Tibial nerve (tissue), 4 donors: ENCODE measurements around the gene NFS1. TPM values are rescaled to one million over a fixed set of nuclear protein-coding genes. Genes with fewer than 3 reads are reported as not detected.

Source experiments
- DNase-seq, 2 donors: peaks; one replicate each; pipeline ENCODE4 v3.0.0-alpha.2; 2019; ENCODE audit warnings: low spot score in 2 of 2
- H3K27ac ChIP-seq, 4 donors: fragments of 200-600 bp; sonication (generic) in 3 of 4; one replicate each; pipeline ENCODE4 v1.5.1; 2017 to 2019; ENCODE audit warnings: mild to moderate bottlenecking in 1 of 4
- H3K27me3 ChIP-seq, 2 donors: fragments of 200-600 bp; sonication (generic) in 1 of 2; one replicate each; pipeline versions ENCODE4 v1.5.1 to v1.6.0; 2017 to 2019
- H3K36me3 ChIP-seq, 3 donors: fragments of 200-600 bp; sonication (generic); one replicate each; pipeline ENCODE4 v1.5.1; 2018 to 2019
- H3K4me1 ChIP-seq, 4 donors: fragments of 200-600 bp; sonication (generic) in 3 of 4; one replicate each; pipeline ENCODE4 v1.5.1; 2017 to 2019
- H3K4me3 ChIP-seq, 4 donors: fragments of 200-600 bp; sonication (generic) in 3 of 4; one replicate each; pipeline ENCODE4 v1.5.1; 2017 to 2019; ENCODE audit warnings: mild to moderate bottlenecking in 1 of 4, moderate library complexity in 1 of 4
- H3K9me3 ChIP-seq, 4 donors: fragments of 200-600 bp; sonication (generic) in 3 of 4; one replicate each; pipeline ENCODE4 v1.5.1; 2017 to 2019
- EP300 ChIP-seq, 2 donors: sonication (generic); formaldehyde crosslinking; IDR thresholded peaks; one replicate each; pipeline ENCODE4 v1.6.1; 2017; ENCODE audit warnings: antibody characterized with exemption in 2 of 2, mild to moderate bottlenecking in 1 of 2
- POLR2A ChIP-seq, 2 donors: fragments of 450-650 bp; IDR thresholded peaks; one replicate each; pipeline ENCODE4 v1.6.1; 2017; ENCODE audit warnings: antibody characterized with exemption in 2 of 2, mild to moderate bottlenecking in 2 of 2, moderate library complexity in 2 of 2
- WGBS, 2 donors: methylation state at CpG; one replicate each; pipeline ENCODE4 v1.1.5; 2018; 5-methylcytosine and 5-hydroxymethylcytosine counted together
- total RNA-seq, 4 donors: library from RNA; depleted of rRNA; stranded (reverse); fragments of >200 nt; gene quantifications; one replicate each; pipeline ENCODE4 v1.1.0, GENCODE V29; 2016
- TF ChIP-seq, protein P1 (sequence below), 5 experiments: fragments of 200-600 bp in 3 of 5; fragments of 450-650 bp in 2 of 5; sonication (generic) in 3 of 5; IDR thresholded peaks; one replicate each; pipeline ENCODE4 v1.5.1; 2016 to 2019; ENCODE audit warnings: antibody characterized with exemption in 5 of 5, mild to moderate bottlenecking in 3 of 5, moderate library complexity in 2 of 5

Gene NFS1
- total RNA-seq, 4 donors from 2014 or later = 17.7 to 64.1 (median 34.5) TPM

DNA sequence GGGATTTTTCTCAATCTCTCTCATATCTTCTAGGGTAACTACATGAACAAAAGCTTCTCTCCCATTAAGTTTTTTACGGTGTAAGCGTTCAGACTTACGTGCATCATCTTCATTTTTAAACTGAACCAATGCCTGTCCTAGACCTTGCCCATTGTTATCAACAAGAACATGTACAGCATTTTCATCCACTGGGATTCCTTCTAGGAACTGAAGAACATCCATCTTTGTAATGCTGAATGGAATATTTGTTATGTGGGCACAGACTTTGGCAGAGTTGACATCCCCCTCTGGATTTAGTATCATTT lies 45.8 kb downstream of the NFS1 start:
- no peak overlapping the region for H3K4me3 ChIP-seq
- no peaks in the 10 kb centered on the region for H3K27me3 ChIP-seq
- DNase-seq = no peak
- 95 to 96% methylated on average over 3 of the region's 3 CpGs for WGBS, 2 donors
- peaks cover 0 to 75% (median 14%) of the 10 kb centered on the region in 4 donors for H3K4me1 ChIP-seq
- no peak overlapping the region for H3K27ac ChIP-seq
- H3K9me3 ChIP-seq = no peaks in the 10 kb centered on the region
- TF ChIP-seq POLR2A (IDR thresholded peaks at IDR 0.05) = no peak
- no peak for TF ChIP-seq EP300 (IDR thresholded peaks at IDR 0.05)
- TF ChIP-seq, protein P1, sequence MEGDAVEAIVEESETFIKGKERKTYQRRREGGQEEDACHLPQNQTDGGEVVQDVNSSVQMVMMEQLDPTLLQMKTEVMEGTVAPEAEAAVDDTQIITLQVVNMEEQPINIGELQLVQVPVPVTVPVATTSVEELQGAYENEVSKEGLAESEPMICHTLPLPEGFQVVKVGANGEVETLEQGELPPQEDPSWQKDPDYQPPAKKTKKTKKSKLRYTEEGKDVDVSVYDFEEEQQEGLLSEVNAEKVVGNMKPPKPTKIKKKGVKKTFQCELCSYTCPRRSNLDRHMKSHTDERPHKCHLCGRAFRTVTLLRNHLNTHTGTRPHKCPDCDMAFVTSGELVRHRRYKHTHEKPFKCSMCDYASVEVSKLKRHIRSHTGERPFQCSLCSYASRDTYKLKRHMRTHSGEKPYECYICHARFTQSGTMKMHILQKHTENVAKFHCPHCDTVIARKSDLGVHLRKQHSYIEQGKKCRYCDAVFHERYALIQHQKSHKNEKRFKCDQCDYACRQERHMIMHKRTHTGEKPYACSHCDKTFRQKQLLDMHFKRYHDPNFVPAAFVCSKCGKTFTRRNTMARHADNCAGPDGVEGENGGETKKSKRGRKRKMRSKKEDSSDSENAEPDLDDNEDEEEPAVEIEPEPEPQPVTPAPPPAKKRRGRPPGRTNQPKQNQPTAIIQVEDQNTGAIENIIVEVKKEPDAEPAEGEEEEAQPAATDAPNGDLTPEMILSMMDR (IDR thresholded peaks at IDR 0.05) = no peak
- H3K36me3 ChIP-seq = peaks cover 0 to 31% (median 15%) of the 10 kb centered on the region in 3 donors

DNA sequence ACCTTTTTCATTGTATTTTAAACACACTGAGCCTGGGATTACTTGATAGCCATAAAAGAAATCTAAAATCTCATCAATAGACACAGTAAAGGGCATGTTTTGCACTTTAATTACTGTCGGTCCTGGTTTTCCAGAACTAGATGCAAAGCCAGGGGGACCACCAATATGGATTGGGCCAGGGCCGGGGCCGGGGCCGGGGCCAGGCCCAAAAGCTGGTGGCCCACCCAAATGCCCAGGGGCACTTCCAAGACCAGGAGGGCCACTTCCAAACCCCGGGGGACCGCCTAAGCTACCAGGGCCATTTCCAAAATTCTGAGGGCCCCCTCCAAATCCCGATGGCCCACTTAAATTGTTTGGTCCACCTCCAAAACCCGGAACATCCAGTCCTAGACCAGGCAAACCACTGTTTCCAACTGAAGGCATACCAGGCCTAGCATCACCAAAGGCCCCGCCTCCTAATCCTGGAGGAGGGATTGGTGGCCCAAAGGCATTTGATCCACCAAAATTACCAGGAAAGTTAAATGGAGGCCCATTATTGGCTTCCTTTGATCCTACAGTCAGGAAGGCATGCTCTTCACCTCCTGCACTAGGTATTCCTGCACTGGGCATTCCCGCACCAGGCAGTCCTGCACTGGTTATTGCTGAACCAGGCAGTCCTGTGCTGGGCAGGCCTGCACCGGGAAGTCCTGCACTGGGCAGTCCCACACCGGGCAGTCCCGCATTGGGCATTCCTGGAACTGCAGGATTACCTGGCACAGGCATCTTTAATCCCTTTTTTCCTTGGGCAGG lies 46.3 kb downstream of the NFS1 start:
- Histone ChIP-seq H3K9me3 (no peaks in the 10 kb centered on the region), H3K4me3 (no peak overlapping the region), H3K36me3 (peaks cover 0 to 31% (median 15%) of the 10 kb centered on the region in 3 donors), H3K27ac (no peak overlapping the region), H3K27me3 (no peaks in the 10 kb centered on the region), H3K4me1 (peaks cover 0 to 69% (median 13%) of the 10 kb centered on the region in 4 donors)
- no peak for DNase-seq
- 92 to 98% methylated on average over 11 to 13 of the region's 13 CpGs for WGBS, 2 donors
- TF ChIP-seq POLR2A (IDR thresholded peaks at IDR 0.05) (no peak), EP300 (IDR thresholded peaks at IDR 0.05) (no peak)
- TF ChIP-seq, protein P1 (IDR thresholded peaks at IDR 0.05) = no peak

DNA sequence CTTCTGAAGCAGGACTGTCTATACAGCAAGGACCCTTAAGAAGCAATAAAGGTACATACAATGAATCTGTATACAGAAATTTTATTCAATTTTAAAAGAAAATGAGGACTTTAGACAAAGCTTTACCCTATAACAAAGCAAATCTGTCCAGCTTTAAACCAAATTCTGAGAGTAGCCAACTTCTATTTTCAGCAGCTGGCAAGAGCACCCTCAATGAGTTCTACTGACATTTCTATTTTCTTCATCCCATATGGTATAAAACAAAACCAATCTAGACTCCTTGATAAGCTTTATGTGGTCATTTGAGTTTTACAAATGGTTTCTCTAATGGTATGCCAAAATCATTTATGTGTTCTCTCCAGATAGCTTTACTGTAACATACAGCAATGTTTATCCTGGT lies 47.2 kb downstream of the NFS1 start:
- DNase-seq = no peak
- Histone ChIP-seq H3K4me3 (no peak overlapping the region), H3K27ac (no peak overlapping the region), H3K9me3 (no peaks in the 10 kb centered on the region), H3K36me3 (peaks cover 0 to 31% (median 15%) of the 10 kb centered on the region in 3 donors), H3K4me1 (peaks cover 0 to 60% (median 9%) of the 10 kb centered on the region in 4 donors), H3K27me3 (no peaks in the 10 kb centered on the region)
- TF ChIP-seq POLR2A (IDR thresholded peaks at IDR 0.05) (no peak), EP300 (IDR thresholded peaks at IDR 0.05) (no peak)
- TF ChIP-seq, protein P1 (IDR thresholded peaks at IDR 0.05) = no peak

DNA sequence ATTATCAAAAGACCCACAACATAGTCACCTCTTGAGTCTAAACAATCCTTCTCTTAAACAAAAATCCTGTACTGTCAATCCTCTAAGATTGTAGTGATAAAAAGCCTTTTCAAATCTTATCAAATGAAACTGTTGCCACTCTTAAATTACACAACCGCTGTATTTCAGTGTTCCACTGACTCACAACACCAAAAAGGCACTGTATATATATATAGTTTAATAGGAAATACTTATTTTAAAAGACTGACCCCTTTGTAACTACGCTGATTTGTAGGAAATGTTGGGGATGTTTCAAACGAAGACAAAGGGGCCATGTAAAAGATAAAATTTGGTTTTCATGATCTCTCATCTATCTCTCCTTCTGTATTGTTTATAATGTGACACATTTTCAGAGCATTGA lies 48.5 kb downstream of the NFS1 start:
- no peak for DNase-seq
- TF ChIP-seq, protein P1 (IDR thresholded peaks at IDR 0.05) = no peak
- 61 to 70% methylated on average over 3 of the region's 3 CpGs for WGBS, 2 donors
- Histone ChIP-seq H3K9me3 (no peaks in the 10 kb centered on the region), H3K27ac (no peak overlapping the region), H3K27me3 (no peaks in the 10 kb centered on the region), H3K4me3 (no peak overlapping the region), H3K36me3 (peaks cover 0 to 31% (median 15%) of the 10 kb centered on the region in 3 donors), H3K4me1 (peaks cover 0 to 47% (median 7%) of the 10 kb centered on the region in 4 donors)

DNA sequence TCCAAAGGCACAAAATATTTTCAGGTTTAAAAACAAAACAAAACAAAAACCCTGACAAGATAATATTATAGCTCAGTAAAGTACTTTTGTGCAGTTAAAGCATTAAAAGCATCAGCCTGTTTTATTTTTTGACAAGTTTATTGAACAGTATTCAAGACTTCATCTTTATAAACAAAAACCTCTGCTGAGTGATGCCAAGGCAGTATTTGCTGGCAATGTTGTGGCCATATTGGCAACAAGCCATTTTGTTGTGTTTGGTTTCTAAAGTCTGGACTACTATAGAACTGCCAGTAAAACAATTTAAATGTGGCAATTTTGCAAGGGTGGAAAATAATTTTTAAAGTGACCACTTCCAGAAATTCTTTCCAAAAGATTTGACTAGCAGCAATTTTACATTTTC lies 50.3 kb downstream of the NFS1 start:
- Histone ChIP-seq H3K9me3 (no peaks in the 10 kb centered on the region), H3K36me3 (peaks cover 0 to 16% (median under 1%) of the 10 kb centered on the region in 3 donors), H3K4me3 (no peak overlapping the region), H3K27me3 (no peaks in the 10 kb centered on the region), H3K4me1 (peaks cover 0 to 46% (median 7%) of the 10 kb centered on the region in 4 donors), H3K27ac (no peak overlapping the region)
- no peak for DNase-seq
- TF ChIP-seq POLR2A (IDR thresholded peaks at IDR 0.05) = no peak
- no peak for TF ChIP-seq EP300 (IDR thresholded peaks at IDR 0.05)
- TF ChIP-seq, protein P1 (IDR thresholded peaks at IDR 0.05) = no peak
